NCI-H446 treated with DMSO at 0.1 percent for 48 hours (cell line): ENCODE results near the gene BNIP3.

Experiments used
- DNase-seq: peaks from one replicate; lab custom pipeline; 2025; lab: John Stamatoyannopoulos, UW

The BNIP3 gene, protein sequence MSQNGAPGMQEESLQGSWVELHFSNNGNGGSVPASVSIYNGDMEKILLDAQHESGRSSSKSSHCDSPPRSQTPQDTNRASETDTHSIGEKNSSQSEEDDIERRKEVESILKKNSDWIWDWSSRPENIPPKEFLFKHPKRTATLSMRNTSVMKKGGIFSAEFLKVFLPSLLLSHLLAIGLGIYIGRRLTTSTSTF

DNA sequence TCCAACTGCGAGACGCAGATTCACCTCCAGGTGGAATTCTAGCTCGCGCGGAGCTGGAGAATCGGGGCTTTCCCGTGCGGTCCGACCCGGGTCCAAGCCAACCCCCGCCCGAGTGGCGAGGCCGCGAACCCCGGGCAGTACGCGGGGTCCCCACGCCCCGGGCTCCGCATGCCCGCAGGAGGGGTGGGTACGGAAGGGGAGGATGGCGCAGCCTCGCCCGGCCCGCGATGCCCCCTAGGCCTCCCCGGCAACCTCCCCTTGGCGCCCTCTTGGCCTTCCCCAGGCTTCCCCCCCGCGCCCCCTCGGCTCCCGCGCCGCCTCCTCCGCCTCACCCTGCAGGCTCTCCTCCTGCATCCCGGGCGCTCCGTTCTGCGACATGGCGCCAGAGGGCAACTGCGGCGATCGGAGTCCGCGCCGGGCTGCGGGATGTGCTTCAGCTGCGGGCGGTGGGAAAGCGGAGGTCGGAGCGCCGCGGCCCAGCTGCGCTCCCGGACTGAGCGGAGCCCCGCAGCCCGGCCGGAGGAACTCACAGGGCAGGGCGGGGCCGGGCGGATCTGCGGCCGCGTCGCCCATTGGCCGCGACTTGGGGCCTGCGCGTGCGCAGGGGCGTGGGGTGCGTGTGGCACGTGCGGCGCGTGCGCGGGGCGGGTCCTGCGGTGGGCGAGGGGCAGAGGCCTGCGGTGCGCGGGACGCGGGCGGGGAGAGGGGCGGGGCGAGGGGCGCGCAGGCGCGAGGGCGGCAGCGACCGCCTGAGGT, at the start of gene BNIP3:
Gene BNIP3 (minus strand): TSS at position 495 of the 756 bp plus-strand sequence. CDS start 117 bp downstream, at position 378.
- peak; percentile 58 for DNase-seq

DNA sequence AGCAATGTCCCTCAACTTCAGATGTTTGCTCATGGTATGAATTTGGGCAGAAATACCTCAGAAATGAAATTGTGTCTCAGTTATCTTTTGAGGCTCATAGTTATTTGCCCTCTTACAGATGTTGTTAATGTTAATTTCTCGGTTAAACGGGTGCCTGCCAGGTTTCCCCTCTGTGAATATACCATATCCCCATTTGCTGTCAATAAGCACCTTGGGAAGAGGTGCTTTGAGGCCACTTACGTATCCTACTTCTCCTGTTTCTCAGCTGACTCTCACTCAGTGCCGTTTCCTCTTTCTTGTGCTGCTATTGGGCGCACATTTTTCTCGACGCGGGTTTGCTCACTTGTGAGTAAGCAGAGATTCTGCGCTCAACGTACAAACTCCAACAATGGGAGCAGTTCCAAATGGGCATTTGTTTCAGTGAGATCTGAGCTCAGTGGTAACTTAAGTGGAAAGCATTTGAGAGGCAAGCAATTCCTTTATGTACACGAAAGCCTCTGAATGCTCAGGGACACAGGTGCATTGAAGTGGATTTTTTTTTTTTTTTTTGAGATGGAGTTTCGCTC, 49.3 kb upstream of the BNIP3 start:
- DNase-seq = no peak

DNA sequence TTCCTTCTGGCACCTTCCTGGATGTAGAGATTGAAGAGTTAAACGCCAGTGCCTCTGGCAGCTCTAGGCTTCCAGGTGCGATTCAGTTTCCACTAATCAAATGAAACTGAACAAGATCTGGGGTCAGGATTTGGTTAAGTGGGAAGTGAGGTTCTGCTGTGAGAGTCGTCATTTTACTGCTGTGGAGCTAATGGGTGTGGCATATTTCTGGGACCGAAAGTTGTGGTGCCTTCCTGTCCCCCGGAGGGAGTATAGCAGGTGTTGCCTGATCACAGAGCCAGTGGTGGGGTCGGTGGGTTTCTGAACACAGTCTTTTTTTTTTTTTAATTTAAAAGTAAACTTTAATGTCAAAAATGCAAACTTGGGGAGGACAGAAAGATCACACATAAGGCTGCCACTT, 47.0 kb upstream of the BNIP3 start:
- DNase-seq = no peak

DNA sequence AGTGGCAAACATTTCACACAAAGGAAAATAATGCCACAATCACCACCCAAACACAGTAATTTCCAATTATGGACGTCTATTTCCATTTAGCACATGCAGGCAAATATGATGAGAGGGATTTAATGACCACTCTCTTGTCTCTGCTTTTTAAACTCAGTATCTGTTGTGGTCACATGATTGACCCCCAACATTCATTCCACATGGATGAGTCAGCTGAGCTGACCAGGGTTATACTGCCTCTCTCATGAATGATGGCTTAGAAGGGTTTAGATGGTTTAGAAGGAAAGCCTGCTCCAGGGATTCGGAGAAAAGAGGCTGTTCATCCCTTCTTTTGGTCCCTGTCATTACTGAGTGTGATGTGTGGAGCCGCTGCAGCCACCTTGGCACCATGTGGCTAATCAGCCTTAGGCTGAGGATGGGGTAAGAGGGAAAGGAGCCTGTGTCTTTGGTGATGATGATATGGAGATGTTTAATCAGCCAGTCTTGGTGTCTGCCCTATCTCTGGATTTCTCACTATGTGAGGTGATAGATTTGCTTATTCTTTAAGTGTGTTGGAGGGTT, 45.8 kb upstream of the BNIP3 start:
- DNase-seq = no peak

DNA sequence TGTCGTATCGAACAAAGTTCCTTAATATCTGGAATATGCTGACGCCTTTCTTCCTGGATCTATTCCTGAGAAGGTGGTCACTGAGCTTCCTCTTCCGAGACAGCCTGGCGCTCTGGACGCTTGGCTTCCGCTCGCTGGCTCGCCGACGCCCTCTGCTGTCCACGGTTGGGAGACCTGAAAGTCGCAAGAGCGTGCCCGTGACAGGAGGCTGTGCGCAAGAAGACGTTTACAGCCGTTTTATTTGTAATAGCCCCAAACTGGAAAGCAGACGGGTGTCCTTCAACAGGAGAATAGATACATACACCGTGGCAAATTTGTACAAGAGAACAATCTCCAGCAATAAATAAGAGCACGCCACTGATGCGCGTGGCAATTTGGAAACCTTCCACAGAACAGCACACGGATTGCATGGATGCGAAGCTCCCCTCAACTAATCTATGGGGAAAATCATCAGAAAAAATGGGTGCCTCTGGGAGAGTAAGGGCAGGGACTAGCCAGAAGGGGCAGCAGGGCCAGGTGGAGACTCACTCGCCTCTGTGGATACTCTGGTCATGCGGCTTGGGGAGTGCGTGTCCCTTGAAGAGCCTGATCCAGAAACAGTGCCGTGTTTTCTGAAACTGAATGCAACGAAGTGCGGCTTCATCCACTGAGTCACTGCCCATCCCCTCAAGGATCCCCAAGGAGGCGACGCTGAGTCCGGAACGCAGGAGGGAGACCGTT, 41.5 kb upstream of the BNIP3 start:
- DNase-seq = no peak

DNA sequence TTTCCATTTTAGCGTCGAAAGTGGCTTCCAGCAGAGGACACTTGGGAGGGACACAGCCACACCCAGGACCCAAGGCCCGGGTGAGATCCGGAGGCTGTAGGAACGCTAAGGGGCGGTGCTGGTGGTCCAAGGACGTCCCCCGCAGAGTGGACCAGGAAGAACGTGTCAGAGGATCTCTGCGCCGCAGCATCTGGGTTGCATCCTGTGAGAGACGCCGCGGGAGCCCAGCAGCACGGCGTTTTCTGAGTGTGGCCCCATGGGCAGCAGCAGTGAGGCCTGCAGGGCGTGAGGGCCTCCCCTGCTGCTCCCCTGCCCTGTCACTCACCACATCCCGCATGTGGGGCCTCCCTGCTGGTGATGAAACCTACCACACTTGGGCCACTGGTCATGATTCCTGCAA, 40.5 kb upstream of the BNIP3 start:
- no peak for DNase-seq

DNA sequence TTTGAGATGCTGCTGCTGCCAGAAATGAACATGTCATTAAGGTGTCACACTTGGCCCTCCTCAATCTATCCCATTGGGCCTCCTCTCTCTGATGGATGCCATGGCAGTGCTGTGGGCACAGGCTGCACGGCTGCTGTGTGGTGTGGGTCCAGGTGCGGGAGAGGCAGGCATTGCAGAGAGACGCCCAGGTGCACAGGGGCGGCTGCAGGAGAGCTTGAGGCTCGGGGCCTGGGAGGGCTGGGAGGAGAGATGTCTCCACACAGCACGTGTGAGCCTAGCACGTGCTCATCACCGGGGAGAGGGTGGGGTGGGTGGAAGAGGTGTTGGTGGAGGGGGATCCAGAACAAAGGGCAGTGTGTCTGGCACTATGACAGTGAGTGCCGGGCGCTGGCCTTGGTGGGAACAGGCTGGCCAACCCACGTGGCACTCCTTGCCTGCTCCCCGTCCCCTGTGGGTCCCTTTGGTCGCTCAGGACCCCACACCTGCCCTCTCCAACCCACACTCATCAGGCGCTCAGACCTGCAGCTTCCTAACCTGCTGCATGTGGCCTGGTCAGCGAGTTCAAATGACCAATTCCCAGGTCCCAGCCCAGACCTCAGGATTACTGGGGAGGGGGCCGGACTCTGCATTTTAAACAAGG, 39.9 kb upstream of the BNIP3 start:
- no peak for DNase-seq

DNA sequence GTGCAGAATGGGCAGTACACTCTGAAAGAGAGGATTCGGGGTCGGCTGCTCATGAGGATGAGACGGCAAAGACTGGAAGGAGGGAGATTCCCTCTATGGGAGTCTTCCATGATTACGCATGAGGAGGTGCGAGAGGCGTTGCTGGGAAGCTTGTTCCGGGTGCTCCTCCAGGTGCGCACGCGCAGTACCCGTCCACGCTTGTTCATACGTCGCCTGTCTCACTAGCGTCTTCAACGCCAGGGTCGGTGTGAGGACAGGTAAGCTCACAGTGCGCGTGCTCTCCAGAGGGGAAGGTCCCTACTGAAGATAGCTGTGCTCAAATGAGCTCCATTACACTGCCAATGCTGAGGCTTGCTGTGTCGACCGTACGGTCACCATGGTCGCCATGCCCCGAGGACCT, 39.3 kb upstream of the BNIP3 start:
- DNase-seq = no peak

DNA sequence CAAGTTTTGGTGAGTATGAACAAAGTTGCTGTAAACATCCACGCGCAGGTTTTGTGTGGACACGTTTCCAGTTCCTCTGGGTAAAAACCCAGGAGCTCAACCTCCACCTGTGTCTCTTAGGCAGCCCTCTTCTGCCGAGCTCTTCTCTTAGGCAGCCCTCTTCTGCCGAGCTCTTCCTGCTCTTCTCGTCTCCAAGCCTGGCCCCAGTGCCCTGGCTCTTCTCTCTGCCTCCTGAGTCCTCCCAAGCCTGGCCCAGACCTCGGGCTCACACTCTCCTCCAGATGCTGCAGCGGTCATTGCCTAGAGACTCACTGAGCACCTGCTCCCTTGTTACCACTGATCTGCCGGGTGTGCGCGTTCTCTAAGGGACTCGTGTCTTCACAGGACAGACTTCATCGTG, 38.7 kb upstream of the BNIP3 start:
- no peak for DNase-seq

DNA sequence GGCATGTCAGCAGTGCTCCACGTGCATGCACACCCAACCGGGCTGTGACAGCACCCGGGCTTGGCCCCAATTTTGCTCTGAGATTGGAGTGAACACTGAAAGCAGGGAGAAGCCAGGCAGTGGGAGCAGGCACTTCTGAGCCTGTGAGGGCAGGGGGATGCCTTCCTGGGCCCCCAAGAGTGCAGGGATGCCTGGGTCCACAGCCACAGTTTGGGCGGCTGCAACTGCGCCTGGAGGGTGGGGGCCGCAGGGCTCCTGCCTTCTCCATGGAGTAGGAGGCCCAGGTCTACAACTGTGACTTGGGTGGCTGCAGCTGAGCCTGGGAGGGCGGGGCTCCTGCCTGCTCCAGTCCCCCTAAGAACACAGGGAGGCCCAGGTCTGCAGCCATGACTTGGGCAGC, 37.6 kb upstream of the BNIP3 start:
- DNase-seq = no peak

DNA sequence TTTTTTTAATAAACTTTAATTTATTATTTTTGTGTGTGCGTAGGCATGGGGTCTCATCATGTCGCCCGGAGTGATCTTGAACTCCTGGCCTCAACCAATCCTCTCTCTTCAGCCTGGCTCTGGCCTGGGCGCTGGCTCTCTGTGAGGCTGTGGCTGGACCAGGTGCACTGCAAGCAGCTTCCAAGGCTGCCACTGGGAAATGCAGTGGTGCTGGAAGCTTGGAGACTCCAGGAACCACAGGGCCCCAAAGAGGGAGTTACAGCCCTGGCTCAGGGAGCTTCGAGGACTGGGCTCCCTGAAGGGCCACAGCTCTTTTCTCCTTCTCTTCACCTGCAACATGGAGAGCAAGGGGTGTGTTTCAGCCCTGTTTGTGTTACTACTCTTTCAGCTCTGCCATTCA, 36.7 kb upstream of the BNIP3 start:
- DNase-seq = no peak

DNA sequence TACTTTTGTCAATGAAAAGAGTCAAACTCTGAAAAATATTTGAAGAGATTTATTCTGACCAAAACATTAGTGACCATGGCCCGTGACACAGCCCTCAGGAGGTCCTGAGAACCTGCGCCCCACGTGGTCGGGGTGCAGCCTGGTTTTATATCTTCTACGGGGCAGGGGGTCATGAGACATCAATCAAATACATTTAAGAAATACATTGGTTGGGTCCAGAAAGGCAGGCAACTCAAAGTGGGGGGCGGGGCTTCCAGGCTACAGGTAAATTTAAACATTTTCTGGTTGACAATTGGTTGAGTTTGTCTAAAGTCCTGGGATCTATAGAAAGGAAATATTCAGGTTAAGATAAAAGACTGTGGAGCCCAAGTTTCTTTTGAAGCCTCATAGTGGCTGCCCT, 34.8 kb upstream of the BNIP3 start:
- DNase-seq = no peak

DNA sequence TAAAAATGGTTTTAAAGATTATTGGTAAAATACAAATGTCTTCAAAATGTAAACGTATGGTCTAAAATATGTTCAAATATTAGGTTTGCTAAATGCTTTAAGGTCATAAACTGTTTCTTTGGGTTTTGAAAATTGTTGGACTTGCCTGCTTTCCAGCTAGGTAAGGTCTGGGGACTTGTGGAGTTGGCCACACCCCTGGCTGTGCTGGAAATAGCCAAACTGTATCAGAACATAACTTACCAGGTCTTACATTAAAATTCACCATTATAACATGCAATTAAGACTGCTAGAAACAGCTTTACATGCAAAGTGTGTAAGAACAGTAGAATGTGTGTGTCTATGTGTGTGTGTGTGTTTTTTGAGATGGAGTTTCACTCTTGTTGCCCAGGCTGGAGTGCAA, 29.7 kb upstream of the BNIP3 start:
- DNase-seq = no peak

DNA sequence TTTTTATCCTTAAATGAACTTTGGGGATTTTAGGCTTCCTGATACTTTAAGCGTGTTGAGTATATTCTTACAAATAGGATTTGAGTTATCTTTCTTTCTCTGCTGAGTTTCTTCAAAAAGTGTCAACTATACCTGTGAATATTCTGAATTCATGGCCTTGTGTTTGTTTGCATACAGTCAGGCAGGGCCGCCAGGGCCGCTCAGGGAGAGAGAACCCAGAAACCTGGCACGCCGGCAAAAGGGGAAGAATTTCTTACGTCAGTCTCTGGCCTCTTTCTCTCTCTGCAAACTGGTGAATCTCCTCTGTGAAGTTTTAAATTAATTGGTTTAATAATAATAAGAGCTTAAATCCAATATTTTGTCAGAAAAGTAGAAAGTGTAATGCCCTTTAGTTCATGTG, 29.3 kb upstream of the BNIP3 start:
- DNase-seq = no peak

DNA sequence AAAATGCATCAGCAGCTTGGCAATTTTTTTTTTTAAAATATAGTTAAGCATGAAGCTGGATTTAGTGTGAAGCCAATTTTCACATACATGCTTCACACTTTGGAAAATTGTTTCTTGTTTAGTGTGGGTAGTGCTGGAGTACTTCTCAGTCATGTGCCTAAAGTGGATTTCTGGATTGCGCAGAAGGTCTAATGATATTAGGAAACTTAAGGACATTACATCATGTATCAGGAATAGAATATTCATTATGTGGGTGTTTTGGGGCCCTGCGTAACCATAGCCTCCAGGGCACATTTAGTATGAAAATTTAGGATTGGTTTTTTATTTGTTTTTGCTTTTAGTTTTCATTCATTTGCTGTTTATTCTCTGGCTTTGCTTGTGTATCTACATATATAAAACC, 28.8 kb upstream of the BNIP3 start:
- DNase-seq = no peak

DNA sequence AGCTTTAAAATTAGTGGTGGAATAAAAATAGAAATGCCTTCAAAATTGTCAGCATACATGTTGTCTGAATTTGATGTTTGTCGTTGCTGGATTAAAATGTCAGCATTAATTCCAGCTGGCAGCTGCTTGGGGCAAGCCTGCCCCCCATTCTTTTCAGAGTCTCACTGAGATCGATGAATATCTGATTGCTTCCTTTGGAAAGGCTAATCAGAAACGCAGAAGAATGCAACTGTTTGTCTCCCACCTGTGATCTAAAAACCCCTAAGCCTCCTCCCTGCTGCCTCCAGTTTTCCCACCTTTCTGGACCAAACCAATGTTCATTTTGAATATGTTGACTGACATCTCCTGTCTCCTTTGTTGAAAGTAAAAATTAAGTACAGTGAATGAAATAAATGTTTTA, 27.9 kb upstream of the BNIP3 start:
- no peak for DNase-seq

DNA sequence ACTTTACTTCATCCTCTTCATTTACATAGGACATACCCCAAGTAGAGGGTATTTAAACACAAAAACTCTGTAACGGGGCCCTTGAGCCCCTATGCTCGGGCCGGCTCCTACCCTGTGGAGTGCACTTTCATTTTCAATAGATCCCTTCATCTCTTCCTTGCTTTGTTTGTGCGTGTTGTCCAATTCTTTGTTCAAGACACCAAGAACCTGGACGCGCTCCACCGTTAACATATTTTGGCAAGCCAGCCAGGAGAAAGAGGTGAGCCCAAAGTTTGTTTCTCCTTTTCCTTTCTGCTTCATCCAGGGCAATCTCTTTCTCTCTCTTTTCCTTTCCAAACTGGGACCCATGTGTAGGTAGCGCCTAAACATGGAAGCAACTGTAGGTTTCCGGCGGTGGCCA, 26.0 kb upstream of the BNIP3 start:
- DNase-seq = no peak

DNA sequence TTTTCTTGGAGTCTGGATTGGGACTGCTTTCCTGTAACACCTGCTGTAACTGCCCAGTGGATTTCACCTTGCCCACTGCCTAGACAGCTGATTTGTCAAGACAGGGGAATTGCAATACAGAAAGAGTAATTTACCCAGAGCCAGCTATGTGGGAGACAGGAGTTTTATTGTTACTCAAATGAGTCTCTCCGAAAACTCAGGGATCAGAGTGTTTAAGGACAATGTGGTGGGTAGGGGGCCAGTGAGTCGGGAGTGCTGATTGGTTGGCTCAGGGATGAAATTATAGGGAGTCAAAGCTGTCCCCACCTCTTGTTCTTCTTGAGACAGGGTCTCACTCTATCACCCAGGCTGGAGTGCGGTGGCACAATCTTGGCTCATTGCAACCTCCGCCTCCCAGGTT, 25.2 kb upstream of the BNIP3 start:
- no peak for DNase-seq

DNA sequence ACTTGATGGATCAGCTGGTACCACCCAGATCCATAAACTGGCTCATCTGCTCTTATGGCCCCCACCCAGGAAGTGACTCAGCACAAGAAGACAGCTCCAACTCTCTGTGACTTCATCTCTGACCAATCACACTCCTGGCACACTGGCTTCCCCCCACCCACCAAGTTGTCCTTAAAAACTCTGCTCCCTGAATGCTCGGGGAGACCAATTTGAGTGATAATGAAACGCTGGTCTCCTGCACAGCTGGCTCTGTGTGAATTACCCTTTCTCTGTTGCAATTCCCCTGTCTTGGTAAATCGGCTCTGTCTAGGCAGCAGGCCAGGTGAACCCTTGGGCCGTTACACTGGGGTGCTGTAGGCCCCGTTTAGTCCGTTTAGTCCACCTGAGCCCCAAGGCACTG, 23.4 kb upstream of the BNIP3 start:
- DNase-seq = no peak

DNA sequence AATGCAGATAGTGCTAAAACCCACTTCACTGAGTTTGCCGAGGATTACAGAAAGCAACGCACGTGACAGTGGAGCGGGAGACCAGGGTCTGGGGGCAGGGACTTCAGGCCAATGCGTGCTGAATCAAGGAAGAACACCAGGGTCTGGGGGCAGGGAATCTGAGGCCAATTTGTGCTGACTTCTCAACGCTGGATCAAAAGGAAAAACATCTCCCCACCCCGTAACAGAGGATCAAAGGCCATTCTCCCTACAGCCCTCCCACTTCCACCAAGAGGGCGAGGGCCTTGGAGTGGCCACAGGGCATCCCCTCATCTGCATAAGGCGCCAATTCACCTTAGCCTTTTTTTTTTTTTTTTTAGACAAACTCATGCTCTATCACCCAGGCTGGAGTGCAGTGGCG, 22.3 kb upstream of the BNIP3 start:
- DNase-seq = no peak

DNA sequence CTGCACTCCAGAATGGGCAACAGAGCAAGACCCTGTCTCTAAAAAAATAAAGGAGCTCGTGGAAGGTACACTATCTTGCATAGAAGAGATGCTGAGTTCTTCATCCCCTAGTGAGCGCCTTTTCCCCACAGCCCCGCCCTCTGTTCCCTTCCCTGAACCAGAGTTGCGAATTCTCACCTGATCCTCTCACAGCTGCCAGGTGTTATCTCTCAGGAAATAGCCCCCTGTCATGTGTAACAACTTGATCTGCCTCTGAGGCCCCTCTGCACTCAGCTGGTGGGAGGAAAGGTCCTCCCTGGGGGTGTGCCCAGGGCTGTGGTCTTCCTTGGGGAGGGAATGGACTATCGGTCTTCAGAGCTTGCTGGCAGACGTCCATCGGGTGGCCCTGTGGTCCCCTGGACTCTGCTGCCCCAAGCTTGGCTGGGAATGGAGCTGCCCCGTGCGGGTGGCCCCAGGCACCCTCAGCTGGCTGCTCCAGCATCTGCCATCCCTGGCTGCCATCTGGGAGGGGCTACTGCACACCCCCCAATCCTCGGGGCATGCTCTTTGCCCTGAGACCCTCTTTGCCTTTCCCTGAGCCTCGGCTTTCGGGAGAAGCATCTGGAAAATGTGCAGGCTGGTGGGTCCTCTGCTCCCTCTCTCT, 21.7 kb upstream of the BNIP3 start:
- no peak for DNase-seq

DNA sequence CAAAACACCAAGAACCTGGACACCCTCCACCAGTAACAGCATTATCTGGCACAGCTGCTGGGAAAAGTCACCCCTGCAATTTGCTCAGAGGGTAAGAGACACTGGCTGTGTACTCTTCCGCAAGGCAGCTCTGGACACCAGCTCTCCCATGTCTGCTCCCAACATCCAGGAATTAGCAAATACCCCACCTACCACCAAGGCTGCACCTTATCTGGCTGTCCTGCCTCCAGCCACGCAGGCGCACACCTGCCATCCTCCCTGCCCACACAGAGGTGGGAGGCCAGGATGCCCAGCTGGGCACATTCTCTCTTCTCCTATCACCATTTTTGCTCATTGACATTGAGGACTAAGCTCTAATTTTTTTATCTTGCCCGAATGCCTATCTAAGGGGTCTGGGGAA, 20.3 kb upstream of the BNIP3 start:
- no peak for DNase-seq
